ENCODE results near the gene ZNF207. TPM values are rescaled to one million over a fixed set of nuclear protein-coding genes. Genes with fewer than 3 reads are reported as not detected.
"Not testable (repeated sequence)": the region's sequence is repeated elsewhere in the genome, so short reads cannot be mapped to it uniquely, and the experiment has no call there.

Gene ZNF207
- total RNA-seq, 2 experiments from 2014 or later, result 252 to 262 TPM

DNA sequence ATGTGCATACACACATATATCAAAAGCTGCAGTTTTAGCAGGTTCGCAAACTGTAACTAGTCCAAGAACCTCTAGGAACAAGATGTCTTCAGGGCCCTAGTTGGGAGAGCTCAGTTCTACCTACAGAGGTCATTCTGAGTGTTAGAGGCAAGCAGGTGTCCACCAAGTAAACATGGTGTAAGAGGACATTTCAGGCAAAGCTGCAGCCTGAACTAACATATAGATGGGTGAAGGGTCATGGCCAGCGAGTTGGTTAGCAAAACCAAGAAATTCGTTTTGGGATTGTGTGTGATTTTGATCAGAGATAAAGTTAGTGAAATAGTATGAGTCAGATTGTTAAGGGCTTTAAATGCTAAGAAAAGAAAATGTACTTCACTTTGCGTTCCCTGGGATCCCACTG, 32.6 kb upstream of the ZNF207 start:
- Mint-ChIP-seq H3K4me3 (no peak overlapping the region), H3K9me3 (no peaks in the 10 kb centered on the region), H3K27ac (no peak overlapping the region), H3K36me3 (ENCODE audit: low read depth) (no peaks in the 10 kb centered on the region), H3K27me3 (peaks cover 14% of the 10 kb centered on the region), H3K4me1 (ENCODE audit: low read depth) (no peaks in the 10 kb centered on the region)
- Histone ChIP-seq H3K9me3 (ENCODE audit: control insufficient read depth in 1 of 2, insufficient read depth in 1 of 2, low read length in 2 of 2) (no peaks in the 10 kb centered on the region), H3K27me3 (ENCODE audit: control insufficient read depth in 1 of 2, insufficient read depth in 2 of 2, low read length in 2 of 2) (no peaks in the 10 kb centered on the region), H3K27ac (ENCODE audit: low read depth in 1 of 2, low read length in 2 of 2) (no peak overlapping the region), H3K36me3 (ENCODE audit: insufficient read depth, low read length) (no peaks in the 10 kb centered on the region), H3K4me1 (ENCODE audit: insufficient read depth, low read length) (peaks cover 8% of the 10 kb centered on the region), H3K4me3 (ENCODE audit: low read length) (no peak overlapping the region)
- TF ChIP-seq, protein P1, sequence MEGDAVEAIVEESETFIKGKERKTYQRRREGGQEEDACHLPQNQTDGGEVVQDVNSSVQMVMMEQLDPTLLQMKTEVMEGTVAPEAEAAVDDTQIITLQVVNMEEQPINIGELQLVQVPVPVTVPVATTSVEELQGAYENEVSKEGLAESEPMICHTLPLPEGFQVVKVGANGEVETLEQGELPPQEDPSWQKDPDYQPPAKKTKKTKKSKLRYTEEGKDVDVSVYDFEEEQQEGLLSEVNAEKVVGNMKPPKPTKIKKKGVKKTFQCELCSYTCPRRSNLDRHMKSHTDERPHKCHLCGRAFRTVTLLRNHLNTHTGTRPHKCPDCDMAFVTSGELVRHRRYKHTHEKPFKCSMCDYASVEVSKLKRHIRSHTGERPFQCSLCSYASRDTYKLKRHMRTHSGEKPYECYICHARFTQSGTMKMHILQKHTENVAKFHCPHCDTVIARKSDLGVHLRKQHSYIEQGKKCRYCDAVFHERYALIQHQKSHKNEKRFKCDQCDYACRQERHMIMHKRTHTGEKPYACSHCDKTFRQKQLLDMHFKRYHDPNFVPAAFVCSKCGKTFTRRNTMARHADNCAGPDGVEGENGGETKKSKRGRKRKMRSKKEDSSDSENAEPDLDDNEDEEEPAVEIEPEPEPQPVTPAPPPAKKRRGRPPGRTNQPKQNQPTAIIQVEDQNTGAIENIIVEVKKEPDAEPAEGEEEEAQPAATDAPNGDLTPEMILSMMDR (IDR thresholded peaks at IDR 0.05), result no peak
- DNase-seq (no peak), ATAC-seq (ENCODE audit: poor library complexity) (no peak)
- intact Hi-C loops (cut with DNase I, micrococcal nuclease), result no loop called here
- CTCF ChIA-PET, result no interaction called here
- POLR2A ChIA-PET, result no interaction called here

DNA sequence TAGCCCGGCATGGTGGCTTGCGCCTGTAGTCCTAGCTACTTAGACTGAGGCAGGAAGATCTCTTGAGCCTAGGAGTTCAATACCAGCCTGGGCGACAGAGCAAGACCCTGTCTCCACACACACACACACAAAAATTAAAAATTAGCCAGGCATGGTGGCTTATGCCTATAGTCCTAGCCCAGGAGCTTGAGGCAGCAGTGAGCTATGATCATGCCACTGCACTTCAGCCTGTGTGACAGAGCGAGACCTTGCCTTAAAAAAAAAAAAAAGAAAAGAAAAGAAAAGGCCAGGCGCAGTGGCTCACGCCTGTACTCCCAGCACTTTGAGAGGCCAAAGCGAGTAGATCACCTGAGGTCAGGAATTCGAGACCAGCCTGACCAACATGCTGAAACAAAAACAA, 31.9 kb upstream of the ZNF207 start:
- no peaks in the 10 kb centered on the region for H3K36me3 ChIP-seq (ENCODE audit: insufficient read depth, low read length)
- no peak overlapping the region for H3K4me3 Mint-ChIP-seq
- peaks cover 8% of the 10 kb centered on the region for H3K4me1 ChIP-seq (ENCODE audit: insufficient read depth, low read length)
- H3K9me3 Mint-ChIP-seq, result no peaks in the 10 kb centered on the region
- H3K27me3 ChIP-seq (ENCODE audit: control insufficient read depth in 1 of 2, insufficient read depth in 2 of 2, low read length in 2 of 2), result no peaks in the 10 kb centered on the region
- TF ChIP-seq, protein P1 (IDR thresholded peaks at IDR 0.05), result no peak
- H3K36me3 Mint-ChIP-seq (ENCODE audit: low read depth), result no peaks in the 10 kb centered on the region
- ATAC-seq (ENCODE audit: poor library complexity) (no peak), DNase-seq (no peak)
- no peak overlapping the region for H3K27ac Mint-ChIP-seq
- ChIA-PET POLR2A (no interaction called here), CTCF (interaction anchor here (1.9 kb wide), 1 partner anchor 11 kb away, joined by 8 read pairs; no protein-coding TSS in a partner anchor)
- H3K9me3 ChIP-seq (ENCODE audit: control insufficient read depth in 1 of 2, insufficient read depth in 1 of 2, low read length in 2 of 2), result no peaks in the 10 kb centered on the region
- H3K4me3 ChIP-seq (ENCODE audit: low read length), result no peak overlapping the region
- intact Hi-C loops (cut with DNase I, micrococcal nuclease), result no loop called here
- H3K27ac ChIP-seq (ENCODE audit: low read depth in 1 of 2, low read length in 2 of 2), result no peak overlapping the region
- H3K4me1 Mint-ChIP-seq (ENCODE audit: low read depth), result no peaks in the 10 kb centered on the region
- H3K27me3 Mint-ChIP-seq, result peaks cover 14% of the 10 kb centered on the region

DNA sequence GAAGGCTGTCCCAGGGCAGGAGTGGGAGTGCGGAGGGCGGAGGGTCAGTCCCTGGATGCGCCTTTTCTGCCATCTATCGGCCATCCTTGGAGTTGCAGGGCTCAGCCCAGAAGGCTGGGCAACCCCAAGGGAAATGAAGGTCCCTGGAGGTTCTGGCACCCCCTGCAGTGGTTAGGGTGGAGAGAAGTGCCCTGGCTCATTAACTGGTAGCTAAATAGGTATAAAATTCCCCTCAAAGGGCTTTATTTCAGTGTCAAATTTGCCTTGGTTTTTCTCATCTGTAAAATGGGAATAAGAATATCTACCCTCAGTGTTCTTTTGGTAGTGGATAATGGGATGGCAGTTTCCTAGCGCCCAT, 30.4 kb upstream of the ZNF207 start:
- ATAC-seq (ENCODE audit: poor library complexity), result peak; percentile 85
- intact Hi-C loops (cut with DNase I, micrococcal nuclease), result loop anchor here (1.0 kb wide), 2 partner anchors 66 to 116 kb away; no protein-coding TSS in a partner anchor
- H3K4me3 ChIP-seq (ENCODE audit: low read length), result peak overlapping the region; percentile 40

DNA sequence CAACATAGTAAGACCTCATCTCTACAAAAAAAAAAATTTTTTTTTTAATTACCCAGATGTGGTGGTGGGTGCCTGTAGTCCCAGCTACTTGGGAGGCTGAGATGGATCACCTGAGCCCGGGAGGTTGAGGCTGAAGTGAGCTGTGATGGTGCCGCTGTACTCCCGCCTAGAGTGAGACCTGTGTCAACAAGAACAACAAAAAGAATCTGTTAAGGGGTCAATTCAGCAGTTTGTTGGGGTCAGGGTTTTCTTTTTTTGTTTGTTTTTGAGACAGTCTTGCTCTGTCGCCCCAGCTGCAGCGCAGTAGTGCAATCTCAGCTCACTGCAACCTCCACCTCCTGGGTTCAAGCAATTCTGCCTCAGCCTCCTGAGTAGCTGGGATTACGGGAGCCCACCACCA, 29.9 kb upstream of the ZNF207 start:
- H3K27me3 ChIP-seq (ENCODE audit: control insufficient read depth in 1 of 2, insufficient read depth in 2 of 2, low read length in 2 of 2); DNase-seq; H3K4me3 ChIP-seq (ENCODE audit: low read length); H3K4me1 Mint-ChIP-seq (ENCODE audit: low read depth); H3K9me3 Mint-ChIP-seq; intact Hi-C loops (cut with DNase I, micrococcal nuclease); H3K27me3 Mint-ChIP-seq; ATAC-seq (ENCODE audit: poor library complexity); H3K27ac Mint-ChIP-seq; H3K27ac ChIP-seq (ENCODE audit: low read depth in 1 of 2, low read length in 2 of 2); POLR2A ChIA-PET; H3K9me3 ChIP-seq (ENCODE audit: control insufficient read depth in 1 of 2, insufficient read depth in 1 of 2, low read length in 2 of 2); H3K4me3 Mint-ChIP-seq; H3K36me3 Mint-ChIP-seq (ENCODE audit: low read depth); H3K36me3 ChIP-seq (ENCODE audit: insufficient read depth, low read length): not testable (repeated sequence)
- peaks cover 21% of the 10 kb centered on the region for H3K4me1 ChIP-seq (ENCODE audit: insufficient read depth, low read length)
- CTCF ChIA-PET, result interaction anchor here (1.4 to 1.9 kb wide), 3 partner anchors 9 to 68 kb away, joined by 3 to 8 read pairs (median 3); no protein-coding TSS in a partner anchor

More for the DNA sequence above, 30.4 kb upstream of the ZNF207 start:
- TF ChIP-seq, protein P1 (IDR thresholded peaks at IDR 0.05), result peak; percentile 90
- ChIA-PET CTCF (interaction anchor here (0.7 to 1.9 kb wide), 6 partner anchors 9 to 124 kb away, joined by 3 to 8 read pairs (median 3); no protein-coding TSS in a partner anchor), POLR2A (interaction anchor here (0.7 kb wide), 1 partner anchor 11 kb away, joined by 3 read pairs; no protein-coding TSS in a partner anchor)
- Mint-ChIP-seq H3K27me3 (peaks cover 14% of the 10 kb centered on the region), H3K9me3 (no peaks in the 10 kb centered on the region), H3K4me3 (peak overlapping the region; percentile 67), H3K36me3 (ENCODE audit: low read depth) (no peaks in the 10 kb centered on the region), H3K27ac (no peak overlapping the region), H3K4me1 (ENCODE audit: low read depth) (peaks cover 8% of the 10 kb centered on the region)
- Histone ChIP-seq H3K4me1 (ENCODE audit: insufficient read depth, low read length) (peaks cover 21% of the 10 kb centered on the region), H3K9me3 (ENCODE audit: control insufficient read depth in 1 of 2, insufficient read depth in 1 of 2, low read length in 2 of 2) (no peaks in the 10 kb centered on the region), H3K27me3 (ENCODE audit: control insufficient read depth in 1 of 2, insufficient read depth in 2 of 2, low read length in 2 of 2) (no peaks in the 10 kb centered on the region), H3K27ac (ENCODE audit: low read depth in 1 of 2, low read length in 2 of 2) (no peak overlapping the region), H3K36me3 (ENCODE audit: insufficient read depth, low read length) (no peaks in the 10 kb centered on the region)
- DNase-seq, result peak; percentile 46 to 83 (median 68)

All from CD4-positive, alpha-beta T cell (primary cell).